Muscle layer of duodenum (tissue), 2 donors: ENCODE data around the gene SHROOM2.

Experiments used
- H3K27ac ChIP-seq: one replicate; pipeline ENCODE4 v1.7.0; 2013; ENCODE audit warnings: mild to moderate bottlenecking, low read length
- H3K27me3 ChIP-seq: one replicate; pipeline ENCODE4 v1.7.0; 2013; ENCODE audit warnings: low read depth, mild to moderate bottlenecking, control low read depth, low read length
- H3K36me3 ChIP-seq, 2 donors: one replicate each; pipeline ENCODE4 v1.7.0; 2013; ENCODE audit warnings: low read length in 2 of 2, control low read depth in 1 of 2, mild to moderate bottlenecking in 1 of 2; ENCODE audit not compliant: insufficient read depth in 2 of 2, control insufficient read depth in 1 of 2
- H3K4me1 ChIP-seq, 2 donors: one replicate each; pipeline ENCODE4 v1.7.0; 2013; ENCODE audit warnings: low read length in 2 of 2, mild to moderate bottlenecking in 2 of 2, control low read depth in 1 of 2, moderate library complexity in 1 of 2; ENCODE audit not compliant: insufficient read depth in 2 of 2, control insufficient read depth in 1 of 2
- H3K4me3 ChIP-seq, 2 donors: one replicate each; pipeline ENCODE4 v1.7.0; 2013; ENCODE audit warnings: low read length in 2 of 2, low read depth in 1 of 2, mild to moderate bottlenecking in 1 of 2
- H3K9me3 ChIP-seq, 2 donors: one replicate each; pipeline ENCODE4 v1.7.0; 2013; ENCODE audit warnings: low read length in 2 of 2, control low read depth in 1 of 2, mild to moderate bottlenecking in 1 of 2; ENCODE audit not compliant: control insufficient read depth in 1 of 2
- donor health status: healthy.

SHROOM2 gene

GRCh38 chrX:9873360-9873759 is 87.1 kb downstream of the SHROOM2 start:
- no peaks in the 10 kb centered on the region for H3K9me3 ChIP-seq
- no peaks in the 10 kb centered on the region for H3K4me1 ChIP-seq
- H3K36me3 ChIP-seq, result no peaks in the 10 kb centered on the region
- no peak overlapping the region for H3K4me3 ChIP-seq
- H3K27me3 ChIP-seq, result no peaks in the 10 kb centered on the region
- no peak overlapping the region for H3K27ac ChIP-seq

DNA sequence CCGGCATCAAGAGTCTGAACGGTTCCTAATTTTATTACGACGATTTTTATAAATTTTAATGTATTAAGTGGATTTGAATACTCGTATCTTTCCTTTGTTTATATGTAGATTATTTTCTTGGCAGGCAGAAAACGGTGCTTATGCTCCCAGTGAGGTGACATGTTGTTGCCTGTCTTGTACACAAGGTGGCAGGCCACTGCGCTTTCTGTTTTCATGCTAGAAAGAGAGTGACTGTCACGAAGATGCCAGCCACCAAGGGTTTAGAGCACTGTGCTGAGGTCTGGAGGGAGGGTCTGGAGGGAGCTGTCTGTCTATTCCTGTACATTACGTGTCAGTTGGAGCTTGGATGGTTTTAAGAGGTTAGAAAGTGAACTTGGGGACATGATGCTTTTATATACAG is 87.7 kb downstream of the SHROOM2 start:
- Histone ChIP-seq H3K27ac (no peak overlapping the region), H3K4me3 (no peak overlapping the region), H3K4me1 (no peaks in the 10 kb centered on the region), H3K9me3 (no peaks in the 10 kb centered on the region), H3K36me3 (no peaks in the 10 kb centered on the region), H3K27me3 (no peaks in the 10 kb centered on the region)

DNA sequence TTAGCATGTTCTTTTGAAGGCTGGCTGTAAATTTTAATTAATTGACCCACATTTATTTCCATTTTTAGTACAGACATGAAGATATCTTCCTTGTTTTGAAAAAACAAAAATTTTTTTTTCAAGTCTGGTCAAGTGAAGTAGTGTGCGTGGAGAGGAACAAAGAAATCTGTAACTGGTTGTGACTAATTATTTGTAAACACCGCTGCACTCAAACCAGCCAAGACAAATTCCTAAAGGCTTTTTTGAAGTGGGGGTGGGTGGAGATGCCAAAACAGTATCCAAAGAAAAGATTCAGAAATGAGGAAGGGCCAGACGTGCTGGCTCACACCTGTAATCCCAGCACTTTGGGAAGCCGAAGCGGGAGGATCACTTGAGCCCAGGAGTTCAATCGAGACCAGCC is 88.3 kb downstream of the SHROOM2 start:
- Histone ChIP-seq H3K4me3 (no peak overlapping the region), H3K27me3 (no peaks in the 10 kb centered on the region), H3K27ac (no peak overlapping the region), H3K9me3 (no peaks in the 10 kb centered on the region), H3K4me1 (no peaks in the 10 kb centered on the region), H3K36me3 (no peaks in the 10 kb centered on the region)

- no peaks in the 10 kb centered on the region for H3K27me3 ChIP-seq
Measured at GRCh38 chrX:9875801-9876200, 89.6 kb downstream of the SHROOM2 start.

GRCh38 chrX:9876201-9876600 is 90.0 kb downstream of the SHROOM2 start:
- no peak overlapping the region for H3K27ac ChIP-seq
- no peak overlapping the region for H3K4me3 ChIP-seq
- H3K36me3 ChIP-seq, result no peaks in the 10 kb centered on the region
- no peaks in the 10 kb centered on the region for H3K4me1 ChIP-seq
- H3K9me3 ChIP-seq, result no peaks in the 10 kb centered on the region
- no peaks in the 10 kb centered on the region for H3K27me3 ChIP-seq

More at GRCh38 chrX:9875801-9876200, 89.6 kb downstream of the SHROOM2 start:
- Histone ChIP-seq H3K36me3 (no peaks in the 10 kb centered on the region), H3K9me3 (no peaks in the 10 kb centered on the region), H3K4me1 (no peaks in the 10 kb centered on the region), H3K27ac (no peak overlapping the region), H3K4me3 (no peak overlapping the region)

DNA sequence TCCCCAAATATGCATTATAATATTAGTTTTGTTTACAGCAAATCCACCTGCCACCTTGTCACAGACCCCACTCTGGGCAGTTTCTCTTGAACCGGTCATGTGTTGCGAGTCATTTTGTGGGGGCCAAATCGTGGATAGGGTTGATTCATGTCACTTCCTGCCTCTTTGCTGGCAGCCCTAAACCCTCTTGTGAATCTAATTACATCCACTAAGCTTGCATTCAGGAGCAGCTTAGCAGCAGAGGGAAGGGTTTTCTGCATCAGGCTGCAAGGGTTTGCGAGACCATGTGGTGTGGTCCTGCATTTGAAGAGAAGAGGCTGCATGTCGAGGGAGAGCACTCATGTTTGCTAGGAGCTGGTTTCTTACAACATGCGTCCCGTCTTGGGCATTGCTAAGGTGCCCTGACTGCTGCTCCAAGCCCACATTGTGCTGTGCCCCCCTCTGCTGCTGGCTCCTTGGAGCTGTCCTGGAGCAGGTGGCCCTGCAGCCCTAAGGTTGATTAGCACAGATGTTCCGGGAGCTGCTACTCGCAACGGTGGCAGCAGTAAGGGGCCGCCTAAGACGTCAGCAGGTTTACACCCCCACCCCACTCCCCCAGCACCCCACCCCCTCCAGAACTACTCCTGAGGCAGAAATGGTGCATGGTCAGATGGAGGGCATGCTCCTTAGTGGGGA is 92.1 kb downstream of the SHROOM2 start:
- Histone ChIP-seq H3K4me3 (no peak overlapping the region), H3K4me1 (no peaks in the 10 kb centered on the region), H3K9me3 (no peaks in the 10 kb centered on the region), H3K36me3 (no peaks in the 10 kb centered on the region), H3K27me3 (no peaks in the 10 kb centered on the region), H3K27ac (no peak overlapping the region)

GRCh38 chrX:9880237-9880636 is 94.0 kb downstream of the SHROOM2 start:
- no peaks in the 10 kb centered on the region for H3K36me3 ChIP-seq
- no peaks in the 10 kb centered on the region for H3K9me3 ChIP-seq
- H3K27ac ChIP-seq, result no peak overlapping the region

GRCh38 chrX:9880870-9881269 is 94.6 kb downstream of the SHROOM2 start:
- Histone ChIP-seq H3K4me3 (no peak overlapping the region), H3K27me3 (no peaks in the 10 kb centered on the region), H3K4me1 (no peaks in the 10 kb centered on the region), H3K9me3 (no peaks in the 10 kb centered on the region), H3K27ac (no peak overlapping the region), H3K36me3 (no peaks in the 10 kb centered on the region)

More at GRCh38 chrX:9880237-9880636, 94.0 kb downstream of the SHROOM2 start:
- Histone ChIP-seq H3K4me3 (no peak overlapping the region), H3K27me3 (no peaks in the 10 kb centered on the region), H3K4me1 (no peaks in the 10 kb centered on the region)

GRCh38 chrX:9882669-9883446 is 96.6 kb downstream of the SHROOM2 start:
- no peaks in the 10 kb centered on the region for H3K27me3 ChIP-seq
- no peak overlapping the region for H3K27ac ChIP-seq
- H3K4me3 ChIP-seq, result no peak overlapping the region
- no peaks in the 10 kb centered on the region for H3K9me3 ChIP-seq
- no peaks in the 10 kb centered on the region for H3K4me1 ChIP-seq
- H3K36me3 ChIP-seq, result no peaks in the 10 kb centered on the region

GRCh38 chrX:9884031-9884779 is 98.0 kb downstream of the SHROOM2 start:
- Histone ChIP-seq H3K27me3 (no peaks in the 10 kb centered on the region), H3K4me1 (no peaks in the 10 kb centered on the region), H3K4me3 (no peak overlapping the region), H3K9me3 (no peaks in the 10 kb centered on the region), H3K36me3 (no peaks in the 10 kb centered on the region), H3K27ac (no peak overlapping the region)

DNA sequence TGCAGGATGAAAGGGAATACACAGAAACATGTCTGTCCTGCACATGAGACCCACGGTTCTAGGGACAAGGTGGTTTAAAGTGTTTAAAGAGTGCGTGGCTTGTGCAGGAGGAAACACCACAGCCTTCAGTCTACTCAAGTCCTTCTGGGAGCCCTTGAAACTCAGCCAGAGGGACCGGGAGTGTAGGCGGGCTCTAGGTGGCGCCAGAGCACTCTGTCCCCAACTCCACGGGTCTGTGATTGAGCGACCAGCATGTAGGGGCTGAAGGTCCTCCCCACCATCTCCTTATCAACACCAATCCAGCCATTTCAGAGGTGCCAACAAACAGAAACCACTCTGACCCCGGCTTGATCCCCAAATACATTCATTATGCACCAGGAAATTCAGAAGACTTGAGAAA is 98.9 kb downstream of the SHROOM2 start:
- Histone ChIP-seq H3K27ac (no peak overlapping the region), H3K9me3 (no peaks in the 10 kb centered on the region), H3K4me3 (no peak overlapping the region), H3K27me3 (no peaks in the 10 kb centered on the region), H3K4me1 (no peaks in the 10 kb centered on the region), H3K36me3 (no peaks in the 10 kb centered on the region)
